GM12874 (cell line): Measurements from ENCODE around the gene IL17REL.

ENCODE experiments used
- TF ChIP-seq, protein P1 (sequence below): IDR thresholded peaks from 2 replicates; pipeline ENCODE4 v1.5.1; 2011; ENCODE audit warnings: low read depth, mild to moderate bottlenecking, control low read depth, low read length, moderate library complexity; ENCODE audit not compliant: insufficient read depth

The IL17REL gene

GRCh38 chr22:50048836-50049235 lies 36.3 kb upstream of the IL17REL start:
- TF ChIP-seq, protein P1, sequence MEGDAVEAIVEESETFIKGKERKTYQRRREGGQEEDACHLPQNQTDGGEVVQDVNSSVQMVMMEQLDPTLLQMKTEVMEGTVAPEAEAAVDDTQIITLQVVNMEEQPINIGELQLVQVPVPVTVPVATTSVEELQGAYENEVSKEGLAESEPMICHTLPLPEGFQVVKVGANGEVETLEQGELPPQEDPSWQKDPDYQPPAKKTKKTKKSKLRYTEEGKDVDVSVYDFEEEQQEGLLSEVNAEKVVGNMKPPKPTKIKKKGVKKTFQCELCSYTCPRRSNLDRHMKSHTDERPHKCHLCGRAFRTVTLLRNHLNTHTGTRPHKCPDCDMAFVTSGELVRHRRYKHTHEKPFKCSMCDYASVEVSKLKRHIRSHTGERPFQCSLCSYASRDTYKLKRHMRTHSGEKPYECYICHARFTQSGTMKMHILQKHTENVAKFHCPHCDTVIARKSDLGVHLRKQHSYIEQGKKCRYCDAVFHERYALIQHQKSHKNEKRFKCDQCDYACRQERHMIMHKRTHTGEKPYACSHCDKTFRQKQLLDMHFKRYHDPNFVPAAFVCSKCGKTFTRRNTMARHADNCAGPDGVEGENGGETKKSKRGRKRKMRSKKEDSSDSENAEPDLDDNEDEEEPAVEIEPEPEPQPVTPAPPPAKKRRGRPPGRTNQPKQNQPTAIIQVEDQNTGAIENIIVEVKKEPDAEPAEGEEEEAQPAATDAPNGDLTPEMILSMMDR: no peak

GRCh38 chr22:50048061-50048765 lies 35.6 kb upstream of the IL17REL start:
- TF ChIP-seq, protein P1: no peak

DNA sequence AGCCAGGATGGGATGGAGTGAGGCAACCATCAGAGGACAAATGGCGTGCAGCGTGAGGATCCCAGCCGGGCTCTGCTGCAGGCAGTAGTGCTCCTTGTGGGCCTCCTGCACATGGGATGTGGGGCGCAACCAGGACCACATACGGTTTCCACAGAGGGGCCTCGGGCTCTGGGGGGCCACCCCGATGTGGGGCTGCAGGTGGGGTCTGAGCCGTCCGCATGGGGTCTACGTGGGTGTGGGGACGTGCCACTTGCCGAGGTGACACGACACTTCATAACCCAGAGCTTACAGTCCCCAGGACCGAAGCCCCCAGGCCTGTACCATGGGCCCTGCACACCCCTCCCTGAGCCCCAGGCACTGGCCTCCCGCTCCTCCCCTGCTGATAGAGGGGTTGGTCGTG lies 34.8 kb upstream of the IL17REL start:
- TF ChIP-seq, protein P1: no peak

- TF ChIP-seq, protein P1: no peak
These were observed 34.1 kb upstream of the IL17REL start for GRCh38 chr22:50046481-50047245.

DNA sequence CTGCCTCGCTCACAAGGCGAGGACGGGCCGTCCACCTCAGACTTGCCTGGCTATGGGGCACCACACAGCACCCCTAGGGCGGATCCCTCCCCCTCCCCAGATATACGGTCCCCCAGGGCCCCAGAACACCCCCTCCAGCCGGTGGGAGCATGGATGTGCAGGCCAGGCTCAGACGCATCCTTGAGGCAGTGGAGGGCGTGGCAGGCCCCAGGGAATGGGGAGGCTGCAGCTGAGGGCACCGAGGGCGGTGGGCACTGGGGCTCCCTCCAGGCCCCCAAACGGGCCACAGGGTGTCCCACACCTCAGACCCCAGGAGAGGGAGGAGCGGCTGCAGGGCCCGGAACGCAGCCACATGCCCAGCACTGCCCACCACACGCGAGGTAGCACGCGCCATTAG lies 33.5 kb upstream of the IL17REL start:
- TF ChIP-seq, protein P1: no peak

DNA sequence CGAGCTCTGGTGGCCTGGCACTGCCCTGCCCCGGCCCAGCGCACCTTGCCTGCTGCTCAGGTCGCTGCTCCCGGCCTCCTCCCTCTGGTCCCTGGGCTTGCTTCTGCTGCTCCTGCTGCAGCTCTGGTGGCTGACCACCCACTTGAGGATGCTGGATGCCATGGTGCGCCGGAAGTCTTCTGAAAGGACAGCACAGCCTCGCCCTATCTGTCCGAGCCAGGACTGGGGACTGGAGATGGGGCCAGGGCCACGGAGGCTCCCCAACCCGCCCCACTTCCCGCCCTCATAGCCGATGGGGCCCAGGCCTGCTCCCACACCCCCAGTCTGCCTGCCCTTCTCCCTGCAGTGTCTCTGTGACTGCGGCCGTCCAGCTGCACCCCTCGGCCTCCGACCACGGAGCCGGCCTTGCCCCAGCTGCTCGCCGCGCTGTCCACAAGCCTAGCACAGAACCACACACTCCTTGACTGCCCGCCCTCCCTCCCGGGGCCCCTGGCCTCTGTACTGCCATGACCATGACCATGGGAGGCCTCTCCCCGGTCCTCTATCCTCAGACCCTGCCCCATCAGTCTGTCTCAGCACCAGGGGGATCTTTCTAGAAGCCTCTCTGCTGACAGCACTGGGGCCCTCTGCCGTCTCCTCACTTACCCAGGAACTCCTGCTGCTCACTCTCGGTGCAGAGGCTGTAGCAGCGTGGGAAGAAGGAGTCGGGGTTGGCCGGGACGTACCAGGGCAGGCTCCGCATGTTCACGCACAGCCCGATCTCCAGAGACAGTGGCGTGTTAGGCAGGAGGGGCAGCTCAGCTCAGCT lies 32.9 kb upstream of the IL17REL start:
- TF ChIP-seq, protein P1: no peak
